GM10266 (cell line): Measurements from ENCODE around the gene ADNP.

Experiments
- DNase-seq: peaks from one replicate; pipeline ENCODE4 v3.0.0; 2012; ENCODE audit errors: extremely low spot score
- TF ChIP-seq, protein P1 (sequence below): IDR thresholded peaks from 2 replicates; pipeline ENCODE4 v1.5.1; 2012; ENCODE audit warnings: mild to moderate bottlenecking, low read depth; ENCODE audit not compliant: control insufficient read depth, insufficient read depth; ENCODE audit errors: missing control alignments

Gene ADNP

DNA sequence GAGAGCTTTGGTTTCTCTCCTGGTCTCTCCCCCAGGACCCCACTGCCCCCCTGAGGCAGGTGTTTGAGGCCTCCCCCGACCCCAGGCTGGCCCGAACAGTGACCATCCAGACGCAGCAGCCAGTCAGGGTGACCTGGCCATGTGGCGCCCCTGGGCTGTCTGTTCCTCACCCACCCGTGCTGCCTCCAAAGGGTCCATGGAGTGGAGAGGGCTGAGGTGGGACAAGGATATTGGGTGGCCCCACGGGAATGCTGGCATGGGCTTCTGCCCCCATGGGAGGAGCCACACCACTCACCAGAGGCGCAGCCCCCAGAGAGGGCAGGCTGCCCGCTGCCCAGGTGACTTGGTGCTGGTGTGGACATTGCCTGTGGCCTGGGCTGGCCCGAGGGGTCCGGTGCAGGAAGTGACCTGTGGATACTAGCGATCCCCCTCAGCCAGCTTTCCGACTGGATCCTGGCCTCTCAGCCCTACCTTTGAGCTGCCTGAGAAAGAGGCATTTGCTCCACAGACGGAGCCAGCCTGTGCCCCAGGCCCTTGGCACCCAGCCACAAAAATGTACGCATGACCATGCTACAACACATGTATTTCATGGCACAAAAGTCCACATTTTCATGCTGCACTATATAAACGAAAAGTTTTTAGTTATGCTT is 85.5 kb downstream of the ADNP start:
- TF ChIP-seq, protein P1, sequence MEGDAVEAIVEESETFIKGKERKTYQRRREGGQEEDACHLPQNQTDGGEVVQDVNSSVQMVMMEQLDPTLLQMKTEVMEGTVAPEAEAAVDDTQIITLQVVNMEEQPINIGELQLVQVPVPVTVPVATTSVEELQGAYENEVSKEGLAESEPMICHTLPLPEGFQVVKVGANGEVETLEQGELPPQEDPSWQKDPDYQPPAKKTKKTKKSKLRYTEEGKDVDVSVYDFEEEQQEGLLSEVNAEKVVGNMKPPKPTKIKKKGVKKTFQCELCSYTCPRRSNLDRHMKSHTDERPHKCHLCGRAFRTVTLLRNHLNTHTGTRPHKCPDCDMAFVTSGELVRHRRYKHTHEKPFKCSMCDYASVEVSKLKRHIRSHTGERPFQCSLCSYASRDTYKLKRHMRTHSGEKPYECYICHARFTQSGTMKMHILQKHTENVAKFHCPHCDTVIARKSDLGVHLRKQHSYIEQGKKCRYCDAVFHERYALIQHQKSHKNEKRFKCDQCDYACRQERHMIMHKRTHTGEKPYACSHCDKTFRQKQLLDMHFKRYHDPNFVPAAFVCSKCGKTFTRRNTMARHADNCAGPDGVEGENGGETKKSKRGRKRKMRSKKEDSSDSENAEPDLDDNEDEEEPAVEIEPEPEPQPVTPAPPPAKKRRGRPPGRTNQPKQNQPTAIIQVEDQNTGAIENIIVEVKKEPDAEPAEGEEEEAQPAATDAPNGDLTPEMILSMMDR: no peak
- DNase-seq: no peak

DNA sequence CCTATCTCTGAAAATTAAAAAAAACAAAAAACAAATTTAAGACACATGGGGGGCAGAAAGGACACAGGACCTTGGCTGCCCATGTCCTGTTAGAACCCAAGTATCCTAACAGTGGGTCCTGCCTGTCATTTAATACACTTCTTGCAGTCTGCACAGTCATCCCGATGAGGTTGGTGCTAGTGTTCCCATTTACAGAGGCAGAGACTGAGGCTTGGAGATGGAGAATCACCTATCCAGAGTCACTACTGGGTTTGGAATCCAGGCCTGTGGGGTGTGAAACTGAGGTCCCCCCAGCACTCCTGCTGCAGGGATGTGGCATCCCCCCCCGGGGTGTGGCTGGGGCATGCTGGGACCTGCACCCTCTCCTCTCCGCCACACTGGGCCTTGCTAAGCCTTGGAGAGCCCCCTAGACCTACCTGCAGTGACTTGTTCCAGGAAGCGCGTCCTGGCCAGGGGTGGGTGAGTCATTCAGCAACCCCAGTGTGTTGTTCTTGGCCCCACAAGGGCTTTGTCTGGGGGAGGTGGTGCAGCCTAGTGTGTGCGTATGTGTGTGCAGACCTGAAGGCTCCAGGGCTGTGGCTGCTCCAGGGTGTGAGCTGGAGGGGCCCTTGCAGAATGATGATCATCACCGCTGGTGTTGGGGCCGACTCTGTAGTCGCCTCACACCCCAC is 86.7 kb downstream of the ADNP start:
- DNase-seq: peak; percentile 85

DNA sequence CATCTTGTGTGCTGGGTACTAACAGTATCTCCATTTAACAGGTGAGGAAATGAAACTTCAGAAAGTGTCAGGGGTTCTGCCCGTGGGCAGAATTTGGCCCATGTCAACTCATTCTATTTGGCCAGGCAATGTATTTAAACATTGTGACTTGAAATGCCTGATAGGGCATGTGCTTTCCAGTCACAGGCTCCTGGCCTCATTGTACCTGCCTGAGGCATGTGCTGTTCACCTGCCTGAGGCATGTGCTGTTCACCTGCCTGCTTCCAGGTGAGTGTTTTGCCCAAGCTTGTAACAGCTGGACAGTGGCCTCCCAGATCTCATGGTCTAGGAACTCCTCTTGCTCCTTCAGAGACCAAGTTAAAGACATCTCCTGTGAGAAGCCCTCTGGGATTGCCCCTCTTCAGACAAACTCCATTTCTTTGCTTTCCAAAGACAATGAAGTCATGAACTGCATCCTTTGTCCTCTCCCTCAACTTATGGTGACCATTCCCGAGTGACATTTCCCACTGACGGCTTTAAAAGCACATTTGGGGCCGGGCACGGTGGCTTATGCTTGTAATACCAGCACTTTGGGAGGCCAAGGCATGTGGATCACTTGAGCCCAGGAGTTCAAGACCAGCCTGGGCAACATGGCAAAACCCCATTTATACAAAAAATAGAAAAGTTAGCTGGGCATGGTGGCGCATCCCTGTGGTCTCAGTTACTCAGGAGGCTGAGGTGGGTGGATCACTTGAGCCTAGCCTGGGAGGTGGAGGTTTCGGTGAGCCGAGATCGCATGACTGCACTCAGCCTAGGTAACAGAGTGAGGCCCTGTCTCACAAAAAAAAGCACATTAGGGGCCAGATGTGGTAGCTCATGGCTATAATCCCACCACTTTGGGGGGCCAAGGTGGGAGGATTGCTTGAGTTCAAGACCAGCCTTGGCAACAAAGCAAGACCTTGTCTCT is 87.6 kb downstream of the ADNP start:
- no peak for DNase-seq
- TF ChIP-seq, protein P1: no peak

More for the DNA sequence above, 86.7 kb downstream of the ADNP start:
- TF ChIP-seq, protein P1: peak; percentile 7

DNA sequence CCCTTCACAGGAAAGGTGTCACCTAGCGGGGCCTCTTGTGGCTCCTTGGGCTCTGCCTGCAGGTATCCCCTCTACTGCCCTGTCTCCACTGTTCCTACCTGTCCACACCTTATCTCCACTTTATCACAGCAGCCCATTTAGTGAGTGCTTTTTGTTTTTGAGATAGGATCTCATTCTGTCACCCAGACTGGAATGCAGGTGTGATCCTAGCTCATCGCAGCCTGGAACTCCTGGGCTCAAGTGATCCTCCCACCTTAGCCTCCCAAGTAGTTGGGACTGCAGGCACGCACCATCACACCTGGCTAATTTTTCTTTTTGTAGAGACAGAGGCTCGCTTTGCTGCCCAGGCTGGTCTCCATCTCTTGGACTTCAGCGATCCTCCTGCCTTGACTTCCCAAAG is 88.4 kb downstream of the ADNP start:
- TF ChIP-seq, protein P1: no peak
- no peak for DNase-seq
